Measurements from ENCODE around the gene INKA2.

Gene INKA2

DNA sequence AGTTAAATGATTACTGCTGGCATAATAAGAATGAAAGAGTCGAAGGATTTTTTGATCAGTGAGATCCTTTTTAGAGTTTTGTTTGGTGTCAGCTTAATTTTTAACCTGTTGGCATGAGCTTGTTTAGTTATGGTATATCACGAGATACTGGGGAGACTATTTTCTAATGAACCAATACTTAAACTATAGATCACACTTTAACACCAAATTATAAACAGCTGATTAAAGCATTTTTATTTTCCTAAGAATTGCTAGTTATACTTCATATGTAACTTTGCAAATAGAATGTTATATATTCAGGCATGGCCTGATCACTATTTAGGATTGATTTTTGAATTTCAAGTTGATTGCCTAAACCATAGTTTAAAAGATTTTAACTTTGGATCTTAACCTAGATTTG lies 22.5 kb upstream of the INKA2 start:
- Histone ChIP-seq H3F3A (ENCODE audit: insufficient read depth, low read length) (no peaks in the 10 kb centered on the region), H3K4me3 (ENCODE audit: low read length) (no peak overlapping the region), H3K79me2 (ENCODE audit: low read length) (peaks cover 14% of the 10 kb centered on the region), H3K9me2 (replicated peaks; ENCODE audit: insufficient read depth, low read length) (no peaks in the 10 kb centered on the region), H3K9me3 (replicated peaks; ENCODE audit: insufficient read depth, low read length) (no peaks in the 10 kb centered on the region), H3K36me3 (replicated peaks; ENCODE audit: insufficient read depth, low read length) (no peaks in the 10 kb centered on the region), H3K27me3 (replicated peaks; ENCODE audit: insufficient read depth, low read length) (no peaks in the 10 kb centered on the region), H3K9ac (ENCODE audit: low read length) (no peak overlapping the region), H3K4me1 (ENCODE audit: low read length) (no peaks in the 10 kb centered on the region), H3K27ac (ENCODE audit: low read length) (no peak overlapping the region), H2AFZ (ENCODE audit: low read length) (no peak overlapping the region), H4K20me1 (ENCODE audit: insufficient read depth, low read length) (no peaks in the 10 kb centered on the region), H3K4me2 (ENCODE audit: low read depth, low read length) (no peak overlapping the region)
- TF ChIP-seq EZH2 (optimal IDR thresholded peaks at IDR 0.05; ENCODE audit: low read depth, low read length) (no peak), CTCF (IDR thresholded peaks at IDR 0.05; ENCODE audit: low read length) (no peak), EZH2phosphoT487 (IDR thresholded peaks at IDR 0.05; ENCODE audit: low read length) (no peak)
- no peak for DNase-seq

DNA sequence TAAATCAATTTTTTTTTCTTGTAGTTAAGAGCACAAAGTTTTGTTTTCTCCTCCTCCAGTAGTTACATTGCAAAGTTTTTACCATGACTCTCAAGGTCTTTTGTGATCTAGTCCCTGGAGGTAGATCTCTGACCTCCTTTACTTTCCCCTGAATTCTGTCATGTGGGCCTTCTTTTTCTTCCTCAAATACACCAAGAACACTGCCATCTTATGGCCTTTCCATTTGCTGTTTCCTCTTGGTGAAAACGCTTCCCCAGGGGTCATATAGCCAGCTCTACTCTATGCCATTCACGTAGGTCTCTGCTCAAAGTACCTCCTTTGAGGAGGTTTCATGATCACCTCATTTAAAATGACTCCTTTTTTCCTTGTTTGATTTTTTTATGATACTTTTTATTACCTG lies 19.2 kb upstream of the INKA2 start:
- H3K79me2 ChIP-seq (ENCODE audit: low read length), result peaks cover 23% of the 10 kb centered on the region
- no peak for DNase-seq

DNA sequence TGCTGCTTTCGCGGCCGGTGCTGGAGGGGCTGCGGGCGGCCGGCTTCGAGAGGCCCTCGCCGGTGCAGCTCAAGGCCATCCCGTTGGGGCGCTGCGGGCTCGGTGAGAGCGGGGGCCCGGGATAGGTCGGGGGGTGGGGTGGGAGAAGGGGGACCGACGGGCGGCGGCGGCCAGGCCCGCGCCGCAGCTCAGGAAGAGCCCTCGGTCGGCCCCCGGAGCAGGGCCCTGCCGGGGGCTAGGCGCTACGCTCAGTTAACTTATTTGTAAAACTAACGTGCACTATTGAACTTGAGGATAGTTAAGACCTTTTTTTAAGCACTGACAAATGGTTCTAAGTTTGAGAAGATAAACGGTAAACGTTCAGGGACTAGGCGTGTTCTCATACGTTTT lies 16.9 kb upstream of the INKA2 start:
- Histone ChIP-seq H3K27ac (ENCODE audit: low read length) (peak overlapping the region; percentile 87), H3K9me3 (replicated peaks; ENCODE audit: insufficient read depth, low read length) (no peaks in the 10 kb centered on the region), H3F3A (ENCODE audit: insufficient read depth, low read length) (no peaks in the 10 kb centered on the region), H3K4me1 (ENCODE audit: low read length) (peaks cover 8% of the 10 kb centered on the region; the same call in 1 of the 2 replicates), H3K9ac (ENCODE audit: low read length) (peak overlapping the region; percentile 86), H4K20me1 (ENCODE audit: insufficient read depth, low read length) (no peaks in the 10 kb centered on the region), H3K79me2 (ENCODE audit: low read length) (peaks cover 23% of the 10 kb centered on the region), H3K27me3 (replicated peaks; ENCODE audit: insufficient read depth, low read length) (no peaks in the 10 kb centered on the region), H2AFZ (ENCODE audit: low read length) (peak overlapping the region; percentile 65; the same call in 1 of the 2 replicates), H3K36me3 (replicated peaks; ENCODE audit: insufficient read depth, low read length) (no peaks in the 10 kb centered on the region), H3K9me2 (replicated peaks; ENCODE audit: insufficient read depth, low read length) (no peaks in the 10 kb centered on the region), H3K4me3 (ENCODE audit: low read length) (peak overlapping the region; percentile 78), H3K4me2 (ENCODE audit: low read depth, low read length) (peak overlapping the region; percentile 63)
- DNase-seq, result no peak
- TF ChIP-seq CTCF (IDR thresholded peaks at IDR 0.05; ENCODE audit: low read length) (no peak), EZH2 (optimal IDR thresholded peaks at IDR 0.05; ENCODE audit: low read depth, low read length) (no peak), EZH2phosphoT487 (IDR thresholded peaks at IDR 0.05; ENCODE audit: low read length) (no peak)

More for the DNA sequence above, 19.2 kb upstream of the INKA2 start:
- no peak overlapping the region for H3K4me3 ChIP-seq (ENCODE audit: low read length)
- H3K4me1 ChIP-seq (ENCODE audit: low read length), result no peaks in the 10 kb centered on the region
- H3K27ac ChIP-seq (ENCODE audit: low read length), result no peak overlapping the region
- H3K9me2 ChIP-seq (replicated peaks; ENCODE audit: insufficient read depth, low read length), result no peaks in the 10 kb centered on the region
- H4K20me1 ChIP-seq (ENCODE audit: insufficient read depth, low read length), result no peaks in the 10 kb centered on the region
- no peak for TF ChIP-seq CTCF (IDR thresholded peaks at IDR 0.05; ENCODE audit: low read length)
- TF ChIP-seq EZH2 (optimal IDR thresholded peaks at IDR 0.05; ENCODE audit: low read depth, low read length), result no peak
- TF ChIP-seq EZH2phosphoT487 (IDR thresholded peaks at IDR 0.05; ENCODE audit: low read length), result no peak
- H3K4me2 ChIP-seq (ENCODE audit: low read depth, low read length), result no peak overlapping the region
- no peak overlapping the region for H2AFZ ChIP-seq (ENCODE audit: low read length)
- H3K9ac ChIP-seq (ENCODE audit: low read length), result no peak overlapping the region
- no peaks in the 10 kb centered on the region for H3K27me3 ChIP-seq (replicated peaks; ENCODE audit: insufficient read depth, low read length)
- H3K9me3 ChIP-seq (replicated peaks; ENCODE audit: insufficient read depth, low read length), result no peaks in the 10 kb centered on the region
- no peaks in the 10 kb centered on the region for H3K36me3 ChIP-seq (replicated peaks; ENCODE audit: insufficient read depth, low read length)
- H3F3A ChIP-seq (ENCODE audit: insufficient read depth, low read length), result no peaks in the 10 kb centered on the region

Measured in MM.1S (cell line).